Cortex of kidney (tissue), 1 donor: ENCODE data around the gene DLX4.

Experiments used
- DNase-seq: peaks from one replicate; lab custom pipeline; 2025; lab: John Stamatoyannopoulos, UW

The DLX4 gene

DNA sequence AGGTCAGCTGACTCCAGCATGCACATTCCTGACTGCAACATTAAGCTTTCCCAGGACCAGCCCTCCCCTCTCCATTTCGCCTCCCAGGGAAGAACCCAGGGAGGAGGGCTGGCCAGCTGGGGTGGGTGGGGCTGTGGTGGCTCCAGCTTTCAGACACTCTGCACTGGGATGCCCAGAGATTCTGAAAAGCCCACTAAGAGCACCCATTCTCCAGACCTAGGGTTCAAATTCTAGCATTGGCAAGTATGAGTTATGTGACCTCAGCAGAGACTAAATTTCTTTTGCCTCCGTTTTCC is 18.2 kb downstream of the DLX4 start:
- DNase-seq: no peak

DNA sequence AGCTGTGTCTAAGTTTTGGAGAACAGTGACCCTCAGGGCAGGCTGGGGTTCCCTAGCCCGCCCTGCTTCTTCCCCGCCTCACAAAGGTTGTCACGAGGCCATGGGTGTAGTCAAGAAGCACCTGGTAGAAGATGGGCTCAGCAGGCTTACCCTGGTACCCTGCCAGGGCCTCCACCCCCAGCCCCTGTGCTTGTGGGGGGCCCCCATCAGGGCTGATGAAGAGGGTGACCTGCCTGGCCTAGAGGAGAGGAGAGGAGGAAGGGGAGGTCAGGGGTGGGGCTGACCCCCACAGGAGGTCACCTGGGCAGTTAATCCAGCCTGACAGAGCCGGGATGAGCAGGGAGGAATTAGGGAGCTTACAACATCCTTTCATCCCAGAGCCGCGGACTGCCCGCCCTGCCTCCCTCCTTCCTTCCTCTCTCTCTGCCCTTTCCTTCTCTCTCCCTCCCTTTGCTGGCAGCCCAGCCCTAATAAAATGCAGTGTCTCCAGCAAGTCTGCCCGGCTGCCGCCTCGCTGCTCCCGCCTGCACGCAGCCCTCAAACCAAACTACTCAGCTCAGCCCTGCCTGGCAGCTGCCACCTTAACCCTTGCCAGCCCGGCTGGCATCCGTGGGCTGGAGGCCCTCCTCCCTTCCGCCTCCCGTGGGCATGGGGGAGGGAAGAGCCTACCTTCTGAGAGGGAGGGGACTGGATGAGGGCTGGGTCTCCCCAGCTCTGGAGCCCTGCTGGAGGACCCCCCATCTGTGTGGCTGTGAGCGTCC is 18.9 kb downstream of the DLX4 start:
- no peak for DNase-seq

DNA sequence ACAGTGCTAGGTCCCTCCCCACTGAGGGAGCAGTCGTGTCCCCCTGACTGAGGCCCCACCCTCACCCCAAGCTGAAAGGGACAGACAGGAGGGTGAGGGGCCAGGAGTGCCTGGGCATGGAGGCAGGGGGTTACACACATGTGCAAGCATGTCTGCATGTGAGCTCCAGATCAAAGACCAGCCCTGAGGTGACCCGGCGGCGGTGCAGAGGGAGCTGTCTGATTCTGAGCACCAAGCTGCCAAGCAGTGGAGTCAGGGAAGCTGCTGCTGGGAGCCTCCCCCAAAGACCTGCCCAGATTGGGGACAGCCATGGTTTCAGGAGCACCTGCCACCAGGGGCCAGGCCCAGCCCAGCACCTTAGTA is 20.5 kb downstream of the DLX4 start:
- DNase-seq: no peak

DNA sequence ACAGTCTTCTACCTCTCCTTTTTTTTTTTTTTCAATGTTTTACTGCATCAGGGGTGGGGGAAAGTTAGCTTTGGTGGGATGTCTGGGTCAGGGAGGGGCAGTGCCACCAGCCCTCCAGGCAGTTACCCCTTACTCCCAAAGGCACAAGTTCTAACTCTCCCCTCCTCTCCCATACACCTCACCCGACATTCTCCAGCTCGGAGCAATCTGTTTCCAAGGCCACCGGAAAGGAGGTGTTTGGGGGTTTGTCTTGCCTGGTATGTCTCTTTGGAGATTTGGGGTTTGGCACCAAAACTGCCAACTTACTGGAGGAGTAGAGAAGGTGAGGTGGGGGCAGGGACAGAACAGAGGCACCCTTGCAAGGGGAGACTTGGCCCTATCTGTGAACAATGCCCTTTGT is 21.3 kb downstream of the DLX4 start:
- DNase-seq: no peak

DNA sequence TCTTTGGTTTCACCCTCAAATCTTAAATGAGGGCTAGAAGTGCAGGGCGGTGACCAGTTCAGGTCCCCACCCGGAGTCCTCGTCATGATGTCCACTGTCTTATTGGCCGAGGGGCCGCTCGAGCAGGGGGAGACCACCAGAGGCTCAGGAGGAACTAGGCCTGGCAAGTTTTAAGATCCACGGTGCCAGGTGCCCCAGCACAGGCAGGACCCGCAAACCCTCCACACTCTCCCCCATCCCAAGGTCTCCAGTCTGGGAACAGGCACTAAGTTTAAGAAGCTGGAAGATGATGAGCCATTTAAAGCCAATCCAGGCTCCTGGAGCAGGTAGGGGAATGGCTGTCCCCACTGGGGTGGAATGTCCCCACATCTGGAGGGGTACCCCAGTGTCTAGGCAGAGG is 21.9 kb downstream of the DLX4 start:
- DNase-seq: no peak

DNA sequence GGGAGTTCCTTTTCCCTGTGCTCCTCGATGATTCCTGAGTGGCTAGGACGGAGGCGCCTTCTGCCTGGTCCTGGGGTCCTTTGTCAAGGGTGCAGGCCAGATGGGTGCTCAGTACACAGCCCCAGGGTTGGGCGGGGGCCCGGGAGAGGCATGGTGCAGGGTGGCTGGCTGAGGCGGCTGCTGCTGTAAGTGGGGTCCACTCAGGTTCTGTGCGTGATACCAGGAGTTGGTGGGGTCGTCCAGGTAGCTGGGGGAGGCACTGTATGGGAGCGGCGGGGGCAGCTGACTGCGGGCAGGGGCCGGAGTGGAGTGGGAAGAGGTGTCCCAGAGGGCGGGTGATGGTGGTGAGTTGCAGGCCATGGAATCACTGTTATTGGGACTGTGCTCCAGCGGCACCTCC is 22.4 kb downstream of the DLX4 start:
- no peak for DNase-seq

DNA sequence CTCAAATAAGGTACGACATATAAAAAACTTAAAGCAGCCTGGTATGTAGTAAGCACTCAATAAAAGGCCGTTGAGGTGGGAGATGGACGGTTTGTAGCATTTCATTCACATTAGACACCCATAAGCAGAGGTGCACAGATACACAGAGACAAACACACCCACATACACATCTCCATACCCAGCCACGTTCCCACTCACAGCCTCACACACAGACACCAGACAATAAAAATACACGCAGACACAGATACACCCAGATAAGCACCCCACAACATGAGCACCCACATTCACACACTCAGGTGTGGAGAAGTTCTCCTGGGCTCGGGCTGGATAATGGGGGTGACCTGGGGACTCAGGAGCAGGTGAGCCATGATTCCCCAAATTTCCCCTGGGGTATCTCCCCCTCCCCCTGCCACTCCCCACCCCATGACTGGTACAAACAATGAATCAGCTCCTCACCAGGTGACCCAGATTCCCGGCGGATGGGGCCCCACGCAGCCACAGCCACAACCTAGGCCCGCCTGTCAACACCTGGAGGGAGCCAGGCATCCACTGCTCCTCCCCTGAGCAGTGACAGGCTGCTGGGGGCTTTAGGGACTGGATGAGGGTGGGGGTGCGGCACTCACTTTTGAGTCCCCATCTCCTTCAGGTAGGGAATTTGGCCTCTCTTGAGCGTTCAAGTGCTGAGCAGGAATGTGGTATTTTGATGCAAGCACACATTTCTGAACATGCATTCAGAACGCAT is 23.4 kb downstream of the DLX4 start:
- DNase-seq: no peak

DNA sequence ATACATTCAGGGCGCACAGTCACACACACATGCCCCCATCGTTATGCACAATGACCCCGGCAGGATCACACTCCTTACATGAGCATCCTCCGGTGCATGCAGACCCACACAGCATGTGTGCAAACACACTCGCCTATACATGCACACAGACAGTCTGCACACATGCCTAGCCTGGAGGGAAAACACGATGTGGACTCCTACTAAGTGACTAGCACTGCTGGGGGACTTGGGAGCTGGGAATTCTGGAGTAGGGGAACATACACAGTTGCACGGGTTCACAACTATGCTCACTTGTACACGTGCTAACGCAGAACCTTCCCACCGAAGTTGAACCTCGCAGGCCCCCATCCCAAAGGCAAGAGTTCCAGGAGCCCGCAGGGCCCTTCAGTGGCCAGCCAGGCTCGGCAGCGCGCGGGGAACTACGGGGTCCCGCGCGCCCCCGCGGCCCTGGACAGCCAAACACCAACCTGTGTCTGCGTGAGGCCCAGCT is 24.0 kb downstream of the DLX4 start:
- no peak for DNase-seq

DNA sequence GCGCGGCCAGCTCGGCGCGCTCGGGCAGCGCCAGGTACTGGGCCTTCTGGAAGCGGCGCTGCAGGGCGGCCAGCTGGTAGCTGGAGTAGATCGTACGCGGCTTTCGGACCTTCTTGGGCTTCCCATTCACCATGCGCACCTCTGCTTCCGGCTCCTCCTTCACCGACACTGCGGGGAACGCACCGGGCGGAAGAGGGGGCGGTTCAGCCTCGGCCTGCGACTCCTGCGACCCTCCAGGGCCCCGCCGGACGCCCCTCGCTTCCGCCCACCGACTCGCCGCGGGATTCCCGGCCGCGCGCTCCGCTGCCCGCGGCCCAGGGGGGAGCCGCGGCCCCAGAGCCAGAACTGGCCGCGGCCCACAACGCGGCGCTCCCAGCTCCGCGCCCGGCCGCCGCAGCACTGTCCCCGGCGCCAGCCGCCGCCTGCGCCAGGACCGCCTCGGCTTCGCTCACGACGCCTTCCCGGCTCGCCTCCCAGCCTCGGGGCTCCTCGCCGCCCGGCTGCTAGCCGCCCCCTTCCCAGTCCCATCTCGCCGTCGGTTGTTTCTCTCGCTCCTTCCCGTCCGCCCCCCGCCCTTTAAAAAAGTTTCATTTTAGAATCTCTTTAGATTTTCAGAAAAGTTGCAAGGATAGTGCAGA is 24.6 kb downstream of the DLX4 start:
- DNase-seq: no peak

DNA sequence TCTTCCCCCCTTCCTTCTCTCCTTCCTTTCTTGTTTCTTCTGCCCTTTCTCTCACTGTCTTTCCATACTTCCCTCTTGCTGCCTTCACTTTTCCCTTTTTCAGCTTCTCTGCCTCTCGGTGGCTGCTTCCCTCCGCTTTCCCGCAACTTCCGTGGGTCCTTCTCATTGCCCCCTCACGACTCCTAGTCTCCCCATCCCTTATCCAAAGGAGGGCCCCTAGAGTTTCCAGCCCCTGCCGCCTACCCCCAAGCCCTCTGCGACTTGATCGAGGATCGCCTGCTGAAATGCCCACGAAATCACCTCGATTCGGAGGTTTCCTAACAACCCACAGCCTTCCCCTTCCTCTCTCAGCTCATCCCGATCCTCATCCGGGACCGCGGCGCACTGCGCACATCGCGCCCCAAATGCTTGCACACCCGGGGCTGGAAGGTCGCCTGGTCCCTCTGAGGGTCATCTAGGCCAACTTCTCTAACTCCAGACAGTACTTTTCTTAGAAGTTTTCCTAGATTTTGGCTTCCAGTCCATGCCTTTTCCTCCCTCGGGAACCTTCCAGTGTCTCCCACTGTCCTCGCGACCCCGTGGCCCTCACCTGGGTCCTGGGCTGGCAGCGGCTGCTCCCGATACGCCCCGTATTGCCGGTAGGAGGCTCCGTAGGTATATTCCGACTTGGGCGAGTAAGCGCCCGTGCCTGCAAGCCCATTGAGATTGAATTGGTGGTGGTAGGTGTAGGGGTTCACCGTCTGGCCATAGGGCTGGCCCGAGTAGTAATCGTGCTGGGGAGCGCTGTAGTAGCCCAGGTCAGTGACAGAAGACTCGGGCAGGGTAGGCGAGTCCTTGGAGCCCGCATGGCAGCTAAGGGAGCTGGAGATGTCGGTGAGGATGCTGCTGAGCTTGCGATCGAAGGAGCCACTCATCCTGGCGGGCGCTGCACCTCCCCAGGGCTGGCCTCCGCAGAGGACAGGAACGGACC is 25.4 kb downstream of the DLX4 start:
- no peak for DNase-seq

DNA sequence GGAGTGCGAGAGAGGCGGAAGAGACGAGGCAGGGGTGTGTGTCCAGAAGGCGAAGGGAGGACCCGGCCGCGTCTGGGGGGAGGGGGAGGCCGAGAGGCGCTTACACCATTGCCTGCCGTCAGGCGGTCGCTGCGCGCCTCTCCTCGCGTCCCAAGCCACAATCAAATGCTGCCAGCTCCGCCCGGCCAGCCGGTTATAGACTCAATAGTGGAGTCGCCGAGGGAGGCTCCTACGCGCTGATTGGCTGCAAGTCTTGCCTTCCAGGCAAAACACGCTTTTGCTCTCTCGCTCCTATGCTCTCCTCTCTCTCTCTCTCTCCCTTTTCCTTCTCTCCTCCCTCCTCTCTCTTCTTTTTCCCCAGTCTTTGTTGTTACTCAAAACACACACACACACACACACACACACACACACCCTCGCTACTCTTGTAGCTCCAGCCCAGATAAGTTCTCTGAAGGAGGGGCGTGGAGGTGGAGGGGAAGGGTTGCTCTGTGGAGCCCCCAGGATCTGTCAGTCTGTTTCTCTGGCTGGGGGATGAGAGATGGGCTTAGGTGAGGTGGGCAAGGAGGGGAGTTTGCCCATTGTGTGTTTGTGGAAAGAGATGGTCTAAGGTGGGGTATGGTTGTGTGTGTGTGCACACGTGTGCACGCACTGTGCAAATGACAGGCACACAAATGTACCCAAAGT is 26.2 kb downstream of the DLX4 start, which contains the start of gene DLX3:
TSS of gene DLX3 (minus strand) at position 170 of the 684 bp plus-strand sequence. CDS start 226 bp downstream, outside the sequence.
- DNase-seq: no peak

DNA sequence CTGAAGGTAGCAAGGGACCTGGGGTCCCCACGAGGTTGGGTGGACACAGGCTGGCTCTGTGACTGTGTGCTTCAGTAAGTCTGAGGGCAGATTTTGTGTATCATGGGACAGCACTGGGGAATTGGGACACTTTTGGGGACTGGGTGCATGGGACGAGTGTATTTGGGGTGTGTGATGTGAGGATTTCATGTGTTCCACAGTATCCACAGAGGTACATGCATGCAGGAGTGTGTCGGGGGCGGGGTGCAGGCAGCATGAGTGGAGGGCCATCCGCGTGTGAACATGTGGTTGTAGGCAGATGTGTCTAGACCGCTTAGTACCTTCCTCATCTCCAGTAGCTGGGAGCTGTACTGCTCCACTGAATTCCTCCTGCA is 27.1 kb downstream of the DLX4 start:
- DNase-seq: no peak

DNA sequence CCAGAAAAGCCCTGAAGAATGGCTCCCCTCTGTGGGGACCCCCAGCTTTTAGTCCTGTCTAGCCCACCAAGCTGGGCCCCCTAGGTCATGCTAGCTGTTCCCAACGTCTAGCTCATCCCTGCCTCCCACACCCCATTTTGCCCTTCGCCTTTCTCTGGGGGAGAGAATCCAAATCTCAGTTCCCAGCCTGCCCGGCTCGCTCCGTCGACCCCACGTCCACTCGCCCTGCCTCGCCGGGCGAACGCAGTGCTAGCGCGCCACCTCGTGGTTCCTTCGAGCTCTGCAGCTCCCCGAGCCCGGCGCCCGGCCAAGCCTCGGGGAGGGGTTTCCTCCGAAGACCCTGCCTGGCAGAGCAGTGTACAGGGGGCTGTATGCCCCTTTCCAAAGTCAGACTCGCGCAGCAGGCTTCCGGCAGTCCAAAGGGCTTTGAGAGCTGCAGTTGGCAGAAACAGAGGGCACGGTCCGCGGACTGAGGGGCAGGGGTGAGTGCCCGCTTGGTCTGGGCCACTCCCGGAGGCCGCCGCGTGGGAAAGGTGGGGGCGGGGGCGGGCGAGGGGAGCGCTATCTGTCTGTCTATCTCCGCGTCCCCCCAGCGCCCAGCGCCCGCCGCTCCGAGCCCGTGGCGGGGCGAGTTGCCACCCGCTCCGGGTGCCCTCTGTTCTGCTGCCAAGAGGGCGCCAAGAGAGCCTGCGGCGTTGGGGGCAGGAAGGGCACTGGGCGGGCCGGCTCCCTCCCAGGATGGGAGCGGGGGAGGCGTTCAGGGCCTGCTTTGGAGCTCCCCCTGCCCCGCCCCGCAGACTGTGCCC is 27.7 kb downstream of the DLX4 start:
- DNase-seq: no peak

DNA sequence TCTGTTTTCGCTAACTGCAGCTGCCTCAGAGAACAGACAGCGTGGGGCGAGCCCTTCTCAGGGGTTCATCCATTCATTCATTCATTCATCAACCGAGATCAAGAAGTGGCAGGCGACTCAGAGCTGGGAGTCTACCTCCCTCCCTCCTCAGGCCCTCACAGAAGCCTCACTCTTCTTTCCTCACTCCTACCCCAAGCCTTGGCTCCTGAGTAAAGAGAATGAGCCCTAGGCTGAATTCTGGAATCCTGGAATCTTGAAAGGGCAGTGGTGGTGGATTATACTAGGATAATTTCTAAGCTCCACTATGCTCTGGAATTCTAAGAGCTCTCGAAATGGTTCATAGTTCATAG is 28.3 kb downstream of the DLX4 start:
- DNase-seq: no peak

DNA sequence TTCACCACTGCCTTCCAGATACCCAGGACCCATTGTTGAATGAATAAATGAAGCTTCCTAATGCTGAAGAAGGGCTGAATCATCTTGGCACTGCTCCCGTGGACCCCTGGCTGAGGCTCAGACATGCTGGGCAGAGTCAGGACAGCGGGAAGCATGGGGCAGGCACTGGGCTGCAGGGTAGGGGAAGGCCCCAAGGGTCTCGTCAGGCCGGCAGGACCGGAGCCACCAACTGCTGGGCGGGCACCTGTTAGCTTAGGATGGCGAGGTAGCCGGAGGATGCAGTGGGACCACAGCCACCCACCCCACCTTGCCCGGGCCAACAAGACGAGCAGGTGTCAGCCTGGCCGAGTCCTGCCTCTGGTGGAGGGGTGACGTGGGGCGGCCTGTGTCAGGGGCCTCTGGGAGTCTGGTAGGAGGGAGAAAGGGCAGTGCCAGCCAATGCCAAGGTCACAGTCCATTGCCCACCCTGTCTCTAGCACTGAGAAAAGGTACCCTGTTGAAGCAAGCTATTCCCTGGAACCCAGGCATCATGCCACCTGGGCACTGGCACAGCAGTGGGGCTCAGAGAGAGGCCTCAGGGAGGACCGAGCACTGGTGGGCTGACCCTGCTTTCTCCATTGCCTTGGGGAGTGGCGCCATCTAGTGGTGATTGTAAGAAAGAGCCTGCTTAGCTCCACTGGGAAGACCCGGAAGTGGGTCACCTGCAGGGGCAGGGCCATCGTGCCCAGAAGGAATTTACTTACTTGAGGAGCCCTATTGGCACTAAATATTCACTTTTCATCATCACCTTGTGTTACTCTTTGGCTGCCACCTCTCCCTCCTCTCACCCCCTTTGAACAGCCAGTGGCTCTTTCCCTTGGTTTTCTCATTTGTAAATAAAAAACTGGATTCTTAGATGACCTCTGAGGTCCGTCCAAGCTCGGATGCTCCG is 29.0 kb downstream of the DLX4 start:
- no peak for DNase-seq

DNA sequence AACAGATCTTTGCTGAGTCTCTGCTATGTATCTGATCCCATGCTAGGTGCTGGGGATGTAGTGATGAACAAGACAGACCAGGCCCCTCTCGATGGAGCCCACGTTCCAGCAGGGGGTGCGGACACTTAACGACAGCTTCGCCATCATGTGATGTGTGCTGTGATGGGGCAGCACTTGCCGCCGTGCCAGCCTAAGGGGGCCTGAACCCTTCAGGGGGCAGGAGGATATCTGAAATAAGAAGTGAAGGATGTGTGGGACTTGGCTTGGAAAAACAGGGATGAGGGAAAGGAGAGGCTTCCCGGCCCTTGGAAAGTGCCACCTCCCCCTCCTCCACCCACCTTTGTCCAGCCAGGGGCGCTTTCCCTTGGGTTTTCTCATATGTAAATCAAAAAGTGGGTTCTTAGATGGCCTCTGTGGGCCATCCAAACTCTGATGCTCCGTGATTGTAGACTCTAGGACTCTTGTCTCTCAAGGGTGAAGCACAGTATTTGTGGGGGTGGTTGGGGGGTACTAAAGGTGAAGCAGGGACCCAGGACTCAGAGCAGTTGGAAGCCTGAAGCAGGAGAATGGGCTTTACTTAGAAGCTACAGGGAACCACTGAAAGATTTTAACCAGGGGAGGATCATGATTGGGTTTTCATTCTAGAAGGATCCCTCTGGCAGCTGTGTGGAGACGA is 30.0 kb downstream of the DLX4 start:
- DNase-seq: no peak

DNA sequence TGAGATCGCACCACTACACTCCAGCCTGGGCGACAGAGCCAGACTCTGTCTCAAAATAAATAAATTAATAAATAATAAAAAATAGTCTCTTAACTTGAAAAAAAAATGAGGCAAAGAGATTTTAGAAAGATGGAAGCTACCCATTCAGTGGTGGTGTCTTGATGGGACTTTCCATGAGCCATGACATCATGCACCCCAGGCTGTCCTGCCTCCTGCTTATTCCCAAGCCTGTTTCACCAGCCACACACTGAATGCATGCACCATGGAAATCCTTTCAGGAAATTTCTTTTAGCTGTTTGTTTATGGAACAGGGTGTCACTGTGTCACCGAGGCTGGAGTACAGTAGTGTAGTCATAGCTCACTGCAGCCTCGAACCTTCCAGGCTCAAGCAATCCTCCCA is 34.9 kb downstream of the DLX4 start:
- no peak for DNase-seq

DNA sequence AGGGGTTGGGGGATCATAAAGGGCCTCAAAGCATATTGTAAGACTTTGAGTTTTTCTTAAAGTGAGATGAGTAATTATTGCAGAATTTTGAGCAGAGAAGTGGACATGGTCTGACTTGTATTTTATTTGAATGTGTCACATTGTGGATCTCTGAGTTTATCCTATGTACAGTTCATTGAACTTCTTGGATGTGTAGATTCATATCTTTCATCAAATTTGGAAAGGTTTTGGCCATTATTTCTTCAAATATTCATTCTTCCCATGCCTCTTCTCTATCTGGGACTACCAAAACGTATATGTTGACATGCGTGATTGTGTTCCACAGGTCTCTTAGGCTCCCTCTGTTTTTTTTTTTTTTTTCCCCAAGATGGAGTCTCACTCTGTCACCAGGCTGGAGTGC is 40.3 kb downstream of the DLX4 start:
- DNase-seq: no peak

DNA sequence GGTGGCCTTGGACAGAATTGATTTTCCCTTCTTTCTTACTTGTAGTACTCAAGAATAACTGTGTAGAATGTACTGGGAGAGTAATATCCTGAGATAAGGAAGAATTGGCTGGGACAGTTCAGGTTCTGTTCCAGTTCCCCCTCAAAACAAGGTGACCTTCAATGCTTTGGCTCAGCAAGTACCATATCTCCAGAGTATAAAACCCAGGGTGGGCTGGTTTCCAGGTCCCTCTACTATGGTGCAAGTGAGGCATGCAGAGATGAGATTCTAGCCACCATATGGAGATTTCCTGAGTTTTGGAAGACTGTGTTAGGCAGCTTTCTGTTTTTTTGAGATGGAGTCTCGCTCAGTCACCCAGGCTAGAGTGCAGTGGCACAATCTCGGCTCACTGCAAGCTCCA is 44.1 kb downstream of the DLX4 start:
- DNase-seq: no peak
